OCI-LY1 (cell line): ENCODE measurements around the gene ELAVL1.

ENCODE experiments used
- CTCF ChIP-seq: fragments of 200-600 bp; sonication (generic), shearing (Covaris generic); IDR thresholded peaks from 2 replicates; pipeline ENCODE4 v1.5.1; 2017; ENCODE audit warnings: mild to moderate bottlenecking, antibody characterized with exemption, low read length, moderate library complexity, mixed read lengths
- EZH2 ChIP-seq: fragments of 200-600 bp; sonication (generic), shearing (Covaris generic); IDR thresholded peaks from 2 replicates; pipeline ENCODE4 v1.8.0; 2017; ENCODE audit warnings: borderline replicate concordance, mixed run types, mild to moderate bottlenecking, antibody characterized with exemption, low read length, moderate library complexity, mixed read lengths

DNA sequence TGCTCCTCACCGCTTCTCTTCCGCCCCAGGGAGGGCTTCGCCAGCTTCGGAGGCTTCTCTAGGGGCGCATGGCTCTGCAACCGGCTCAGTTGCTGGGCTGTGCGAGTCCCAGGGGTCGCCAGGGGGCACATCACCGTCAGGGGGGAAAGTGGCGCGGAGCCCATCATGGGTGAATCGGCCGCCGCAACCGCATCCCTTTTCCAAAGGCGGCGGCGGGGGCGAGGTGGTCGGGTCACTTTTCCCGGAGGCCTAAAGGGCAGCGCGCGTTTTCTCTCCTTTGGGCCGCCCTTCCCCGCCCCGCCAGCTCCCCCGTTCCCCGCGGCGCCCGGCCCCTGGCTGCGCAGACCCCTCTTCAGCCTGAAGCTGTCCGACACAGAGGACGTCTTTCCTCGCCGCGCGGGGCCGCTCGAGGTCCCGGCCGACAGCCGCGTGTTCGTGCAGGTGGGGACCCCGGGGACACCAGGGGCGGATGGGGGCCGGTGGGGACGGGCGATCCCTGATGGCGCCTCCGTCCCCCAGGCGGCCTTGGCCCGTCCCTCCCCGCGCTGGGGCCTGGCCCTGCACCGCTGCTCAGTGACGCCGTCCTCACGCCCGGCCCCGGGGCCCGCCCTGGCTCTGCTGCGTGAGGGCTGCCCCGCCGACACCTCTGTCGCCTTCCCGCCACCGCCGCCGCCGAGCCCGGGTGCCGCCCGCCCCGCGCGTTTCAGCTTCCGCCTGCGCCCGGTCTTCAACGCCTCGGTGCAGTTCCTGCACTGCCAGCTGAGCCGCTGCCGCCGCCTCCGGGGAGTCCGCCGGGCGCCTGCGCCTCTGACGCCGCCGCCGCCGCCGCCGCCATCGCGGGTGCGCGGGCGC, 89.1 kb downstream of the ELAVL1 start:
- TF ChIP-seq CTCF (no peak), EZH2 (no peak)
